ENCODE data around the gene LCN6.
"Not testable (repeated sequence)": the region's sequence is repeated elsewhere in the genome, so short reads cannot be mapped to it uniquely, and the experiment has no call there.

Gene LCN6

GRCh38 chr9:136713550-136713949, 34.8 kb downstream of the LCN6 start:
- TF ChIP-seq CTCF (IDR thresholded peaks at IDR 0.05; ENCODE audit: extremely low read depth, insufficient read depth, missing control alignments): no peak
- DNase-seq (ENCODE audit: low spot score): no peak
- in situ Hi-C loops (cut with MboI; ENCODE audit: low pct_unique_long_range_greater_than_20kb, low sequenced_read_pairs, unreplicated experiment): no loop called here

GRCh38 chr9:136712690-136713544, 35.4 kb downstream of the LCN6 start:
- in situ Hi-C loops (cut with MboI; ENCODE audit: low pct_unique_long_range_greater_than_20kb, low sequenced_read_pairs, unreplicated experiment): no loop called here
- DNase-seq (ENCODE audit: low spot score): no peak
- TF ChIP-seq CTCF (IDR thresholded peaks at IDR 0.05; ENCODE audit: extremely low read depth, insufficient read depth, missing control alignments): no peak

- DNase-seq (ENCODE audit: low spot score): peak; percentile 80
- in situ Hi-C loops (cut with MboI; ENCODE audit: low pct_unique_long_range_greater_than_20kb, low sequenced_read_pairs, unreplicated experiment): no loop called here
These were observed 36.3 kb downstream of the LCN6 start, which contains the start of gene DIPK1B for GRCh38 chr9:136711751-136712689. TSS of gene DIPK1B (plus strand) at chr9:136712572. CDS start at chr9:136712666, 94 bp downstream.

GRCh38 chr9:136711219-136711648, 37.1 kb downstream of the LCN6 start:
- DNase-seq (ENCODE audit: low spot score); in situ Hi-C loops (cut with MboI; ENCODE audit: low pct_unique_long_range_greater_than_20kb, low sequenced_read_pairs, unreplicated experiment): not testable (repeated sequence)

More at GRCh38 chr9:136711751-136712689, 36.3 kb downstream of the LCN6 start, which contains the start of gene DIPK1B:
- TF ChIP-seq CTCF (IDR thresholded peaks at IDR 0.05; ENCODE audit: extremely low read depth, insufficient read depth, missing control alignments): no peak

GRCh38 chr9:136710543-136710942, 37.8 kb downstream of the LCN6 start:
- in situ Hi-C loops (cut with MboI; ENCODE audit: low pct_unique_long_range_greater_than_20kb, low sequenced_read_pairs, unreplicated experiment): no loop called here
- DNase-seq (ENCODE audit: low spot score): no peak
- TF ChIP-seq CTCF (IDR thresholded peaks at IDR 0.05; ENCODE audit: extremely low read depth, insufficient read depth, missing control alignments): no peak

DNA sequence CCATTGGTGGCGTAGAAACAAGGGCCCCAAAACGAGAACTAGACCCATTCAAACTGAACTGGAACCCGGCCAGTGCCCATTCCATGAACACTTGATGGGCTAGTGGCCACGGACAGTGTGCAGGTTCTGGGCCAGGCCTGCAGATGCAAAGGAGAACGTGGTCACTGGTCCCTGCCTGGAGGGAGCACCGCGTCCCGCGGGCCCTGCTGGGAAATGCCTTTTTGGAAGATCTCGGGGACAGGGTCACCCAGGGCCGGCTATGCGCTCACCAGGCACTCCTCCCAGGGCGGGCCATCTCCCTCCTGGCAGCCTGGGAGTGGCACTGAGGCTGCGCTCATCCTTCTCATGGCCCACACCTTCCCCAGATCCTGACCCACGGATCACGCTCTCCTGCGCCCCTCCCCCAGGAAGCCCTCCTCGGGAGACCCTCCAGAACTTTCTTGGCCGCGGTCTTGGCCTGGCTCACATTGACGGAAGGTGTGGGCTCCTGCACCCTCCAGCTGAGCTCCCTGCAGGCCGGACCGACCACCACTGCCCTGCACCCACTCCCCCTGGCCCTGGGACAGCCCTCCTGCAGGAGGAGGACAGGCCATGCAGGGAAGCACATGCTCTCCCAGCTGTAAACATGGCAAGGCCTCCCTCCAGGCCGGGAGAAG, 38.7 kb downstream of the LCN6 start:
- no peak for TF ChIP-seq CTCF (IDR thresholded peaks at IDR 0.05; ENCODE audit: extremely low read depth, insufficient read depth, missing control alignments)
- in situ Hi-C loops (cut with MboI; ENCODE audit: low pct_unique_long_range_greater_than_20kb, low sequenced_read_pairs, unreplicated experiment): no loop called here
- DNase-seq (ENCODE audit: low spot score): no peak
